GM18519 (cell line): ENCODE data around the gene ACSBG1.

Experiments
- ATAC-seq: cut with Tn5 transposase; IDR thresholded peaks from one replicate; pipeline ENCODE4 v1.9.1; 2021; ENCODE audit warnings: mild to moderate bottlenecking, moderate library complexity; ENCODE audit not compliant: unreplicated experiment, low FRiP score

Gene ACSBG1, protein sequence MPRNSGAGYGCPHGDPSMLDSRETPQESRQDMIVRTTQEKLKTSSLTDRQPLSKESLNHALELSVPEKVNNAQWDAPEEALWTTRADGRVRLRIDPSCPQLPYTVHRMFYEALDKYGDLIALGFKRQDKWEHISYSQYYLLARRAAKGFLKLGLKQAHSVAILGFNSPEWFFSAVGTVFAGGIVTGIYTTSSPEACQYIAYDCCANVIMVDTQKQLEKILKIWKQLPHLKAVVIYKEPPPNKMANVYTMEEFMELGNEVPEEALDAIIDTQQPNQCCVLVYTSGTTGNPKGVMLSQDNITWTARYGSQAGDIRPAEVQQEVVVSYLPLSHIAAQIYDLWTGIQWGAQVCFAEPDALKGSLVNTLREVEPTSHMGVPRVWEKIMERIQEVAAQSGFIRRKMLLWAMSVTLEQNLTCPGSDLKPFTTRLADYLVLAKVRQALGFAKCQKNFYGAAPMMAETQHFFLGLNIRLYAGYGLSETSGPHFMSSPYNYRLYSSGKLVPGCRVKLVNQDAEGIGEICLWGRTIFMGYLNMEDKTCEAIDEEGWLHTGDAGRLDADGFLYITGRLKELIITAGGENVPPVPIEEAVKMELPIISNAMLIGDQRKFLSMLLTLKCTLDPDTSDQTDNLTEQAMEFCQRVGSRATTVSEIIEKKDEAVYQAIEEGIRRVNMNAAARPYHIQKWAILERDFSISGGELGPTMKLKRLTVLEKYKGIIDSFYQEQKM

DNA sequence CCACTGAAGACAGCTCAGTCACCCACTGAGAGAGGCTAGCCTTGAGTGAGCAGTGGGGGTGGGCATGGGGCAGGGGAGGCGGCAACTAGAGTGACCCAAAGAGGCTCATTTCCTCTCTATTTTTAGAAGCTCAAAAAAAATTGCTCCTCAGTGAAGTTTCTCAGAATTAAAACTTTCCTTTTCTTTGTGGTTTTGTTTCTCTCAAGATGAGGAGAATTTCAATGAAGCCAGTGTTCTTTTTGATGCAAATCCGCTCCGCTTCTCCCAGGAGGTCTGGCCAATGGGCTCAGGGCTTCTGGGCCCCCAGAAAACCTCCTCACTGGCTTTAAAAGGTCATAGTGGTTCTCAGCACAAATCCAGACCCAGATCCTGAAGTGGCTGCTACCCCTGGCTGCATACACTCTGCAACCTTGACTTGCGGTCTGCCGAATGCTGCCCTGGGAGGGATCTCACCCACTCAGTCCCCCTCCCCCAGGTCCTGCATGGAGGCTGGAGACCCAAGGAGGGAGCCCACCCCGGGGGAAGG, at the start of gene ACSBG1:
Gene ACSBG1, minus strand, starts transcription at position 51 of the 526 bp plus-strand sequence. CDS start 64 bp downstream, outside the sequence.
- ATAC-seq, result no peak

- ATAC-seq, result no peak
Observed at GRCh38 chr15:78282324-78282723, 48.0 kb upstream of the ACSBG1 start.

- ATAC-seq, result no peak
Observed at GRCh38 chr15:78280319-78281072, 46.1 kb upstream of the ACSBG1 start.

DNA sequence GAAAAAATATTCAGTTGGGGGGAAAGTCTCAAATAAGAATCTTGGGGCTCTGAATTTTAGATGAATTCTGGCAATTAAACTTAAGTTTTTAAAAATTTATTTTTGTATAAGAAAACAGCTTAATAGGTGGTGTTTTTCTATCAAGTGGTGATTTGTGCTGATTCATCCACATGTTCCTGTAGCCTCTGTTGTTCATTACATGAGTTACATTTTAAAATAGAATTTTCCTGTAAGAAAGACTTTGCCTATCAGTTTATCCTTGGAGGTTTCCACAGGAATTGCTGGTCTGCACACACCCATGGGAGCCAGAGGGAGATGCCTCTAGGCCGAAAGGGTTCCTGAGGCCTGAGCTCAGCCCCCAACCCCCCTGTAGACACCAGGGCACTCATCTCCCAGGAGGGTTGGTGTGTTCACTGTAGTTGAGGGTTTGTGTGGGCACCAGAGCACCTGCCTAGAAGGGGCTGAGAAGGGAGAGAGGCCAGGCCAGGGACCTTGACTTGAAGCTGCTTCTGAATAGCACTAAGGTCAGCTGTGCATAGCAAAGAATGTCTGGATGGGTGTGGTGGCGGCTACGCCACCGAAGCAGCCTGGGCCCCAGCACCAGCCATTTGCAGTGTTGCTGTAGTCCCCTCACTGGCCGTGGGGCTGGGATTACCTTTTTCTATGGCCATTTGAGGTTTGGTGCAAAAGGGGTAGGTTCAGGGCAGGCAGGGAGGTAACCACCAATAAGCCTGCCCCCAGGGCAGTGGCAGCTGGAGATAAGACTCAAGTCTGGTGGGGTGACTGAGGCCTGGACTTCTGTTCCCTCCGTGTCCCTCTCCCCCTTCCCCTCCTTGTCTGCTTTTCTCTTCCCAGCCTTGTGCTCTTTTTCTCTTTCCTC, 41.9 kb upstream of the ACSBG1 start:
- no peak for ATAC-seq

DNA sequence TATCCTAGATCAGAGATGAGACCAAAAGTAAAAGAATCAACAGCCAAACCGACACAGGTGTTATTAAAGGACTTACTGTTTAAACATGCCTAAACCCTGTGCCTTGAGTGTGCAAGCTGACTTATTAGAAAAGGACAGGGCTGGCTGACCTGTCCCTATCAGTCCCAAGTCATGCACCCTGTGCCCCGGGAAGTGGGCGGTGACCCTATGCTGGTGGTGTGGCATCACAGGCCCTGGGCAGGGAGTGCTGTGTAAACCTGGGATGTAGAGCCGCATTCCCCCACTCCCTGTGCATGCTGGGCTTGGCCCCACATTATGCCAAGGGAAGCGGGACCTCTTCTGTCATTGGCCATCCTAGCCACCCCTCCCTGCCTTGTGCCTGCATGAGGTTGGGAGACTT, 40.6 kb upstream of the ACSBG1 start:
- ATAC-seq, result no peak

DNA sequence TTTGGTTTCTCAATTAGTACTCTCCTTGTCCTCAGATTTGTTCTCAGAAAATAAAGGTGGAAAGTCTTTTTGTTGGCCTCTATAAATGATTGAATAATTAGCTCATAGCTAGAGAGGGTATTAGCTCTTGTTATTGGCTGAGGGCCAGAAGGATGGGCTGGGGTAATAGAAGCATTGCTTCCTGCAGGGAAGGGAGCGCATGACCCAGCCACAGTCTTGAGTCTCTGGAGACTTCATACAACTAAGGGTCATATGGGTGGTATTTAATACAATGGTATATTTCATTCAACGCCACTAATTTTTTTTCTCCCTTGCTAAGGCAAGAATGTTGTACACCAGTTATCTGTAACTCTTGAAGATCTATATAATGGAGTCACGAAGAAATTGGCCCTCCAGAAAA, 38.4 kb upstream of the ACSBG1 start:
- no peak for ATAC-seq

- ATAC-seq, result no peak
Observed at GRCh38 chr15:78272316-78272715, 38.0 kb upstream of the ACSBG1 start.

GRCh38 chr15:78266806-78267205, 32.4 kb upstream of the ACSBG1 start:
- ATAC-seq, result no peak

DNA sequence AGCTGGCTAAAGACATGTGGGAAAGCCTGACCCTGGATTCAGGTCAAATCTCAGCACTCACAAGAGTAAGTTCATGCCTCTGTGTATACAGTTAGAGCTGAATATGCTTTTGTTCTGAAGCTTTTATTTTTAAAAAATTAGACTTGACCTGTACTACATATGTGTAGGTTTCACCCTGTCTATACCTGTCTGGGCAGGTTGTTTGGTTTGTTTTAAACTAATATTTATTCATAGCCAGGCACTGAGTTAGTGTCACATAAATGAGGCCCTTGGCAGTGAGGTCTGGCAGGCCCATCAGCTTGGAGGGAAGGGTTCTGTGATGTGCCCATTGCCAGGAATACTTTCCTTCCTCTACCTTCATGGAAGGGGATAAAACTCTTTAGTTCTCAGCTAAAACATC, 31.9 kb upstream of the ACSBG1 start:
- no peak for ATAC-seq

- ATAC-seq, result no peak
Observed at GRCh38 chr15:78265752-78266224, 31.4 kb upstream of the ACSBG1 start.

DNA sequence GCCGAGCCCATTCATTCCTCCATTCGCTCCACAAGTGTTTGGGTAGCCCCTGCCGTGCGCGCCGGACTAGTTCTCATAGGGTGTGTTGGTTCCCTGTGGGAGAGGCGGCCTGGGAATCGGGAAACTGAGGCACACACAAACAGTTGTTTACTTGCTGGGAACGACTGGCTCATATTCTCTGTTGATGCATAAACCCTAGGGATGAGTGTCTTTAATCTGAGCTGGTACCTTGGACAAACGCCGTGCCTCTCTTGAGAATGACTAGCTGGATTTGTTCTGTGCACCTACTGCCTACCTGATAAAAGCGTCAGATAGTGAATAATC, 30.7 kb upstream of the ACSBG1 start:
- ATAC-seq, result no peak

- ATAC-seq, result no peak
Observed at GRCh38 chr15:78264304-78265136, 30.2 kb upstream of the ACSBG1 start, which contains the start of gene DNAJA4. Gene DNAJA4, plus strand, starts transcription at chr15:78264562. Its CDS starts 202 bp downstream, at chr15:78264764.

- no peak for ATAC-seq
Observed at GRCh38 chr15:78263907-78264303, 29.5 kb upstream of the ACSBG1 start.

- no peak for ATAC-seq
Observed at GRCh38 chr15:78263351-78263781, 29.0 kb upstream of the ACSBG1 start.

GRCh38 chr15:78261062-78261461, 26.7 kb upstream of the ACSBG1 start:
- no peak for ATAC-seq

DNA sequence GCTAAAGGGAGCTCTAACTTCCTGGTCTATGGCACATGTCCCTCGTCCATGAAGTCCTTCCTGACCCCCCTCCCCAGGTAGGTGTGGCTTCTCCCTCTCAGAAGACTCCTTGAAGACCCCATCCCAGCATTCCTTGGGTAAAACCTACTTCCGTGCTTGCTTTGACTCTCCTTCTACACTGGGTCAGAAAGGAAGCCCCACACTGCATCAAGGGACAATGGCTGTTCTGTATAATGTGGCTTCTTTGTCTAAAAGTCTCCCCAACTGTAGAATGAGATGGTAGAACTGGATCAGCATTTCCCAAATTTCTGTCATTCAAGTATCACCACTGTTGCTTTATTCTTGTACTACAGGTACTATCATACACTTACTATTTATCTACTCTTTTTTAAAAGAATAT, 26.1 kb upstream of the ACSBG1 start:
- ATAC-seq, result no peak

GRCh38 chr15:78259232-78259631, 24.9 kb upstream of the ACSBG1 start:
- ATAC-seq, result no peak

DNA sequence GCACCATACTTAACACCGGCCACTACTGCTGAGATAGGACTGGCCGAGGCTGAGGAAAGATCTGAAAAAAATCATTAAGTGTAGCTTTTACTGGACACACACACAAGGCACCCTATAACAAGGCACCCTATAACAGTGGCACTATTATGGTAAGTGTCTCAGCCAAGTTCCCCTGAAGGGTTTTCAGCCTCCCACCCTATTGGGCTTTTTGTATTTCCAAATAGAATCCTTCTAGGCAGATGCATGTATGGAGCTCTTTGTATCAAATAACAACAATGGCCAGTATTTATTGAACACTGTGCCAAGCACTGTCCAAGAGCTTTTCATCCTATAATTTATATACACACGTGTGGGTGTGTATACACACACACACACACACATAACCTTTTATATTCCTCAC, 23.3 kb upstream of the ACSBG1 start:
- no peak for ATAC-seq

- no peak for ATAC-seq
Observed at GRCh38 chr15:78256044-78256437, 21.7 kb upstream of the ACSBG1 start.
